ENCODE data around the gene OSBPL6. TPM values are rescaled to one million over a fixed set of nuclear protein-coding genes. Genes with fewer than 3 reads are reported as not detected.

OSBPL6 gene
- total and polyA plus RNA-seq, 9 of the 15 experiments (the other 6 are each of a cell fraction or from before 2014, with no cell fraction given) = 3.4 to 12.7 (median 9.3) TPM

DNA sequence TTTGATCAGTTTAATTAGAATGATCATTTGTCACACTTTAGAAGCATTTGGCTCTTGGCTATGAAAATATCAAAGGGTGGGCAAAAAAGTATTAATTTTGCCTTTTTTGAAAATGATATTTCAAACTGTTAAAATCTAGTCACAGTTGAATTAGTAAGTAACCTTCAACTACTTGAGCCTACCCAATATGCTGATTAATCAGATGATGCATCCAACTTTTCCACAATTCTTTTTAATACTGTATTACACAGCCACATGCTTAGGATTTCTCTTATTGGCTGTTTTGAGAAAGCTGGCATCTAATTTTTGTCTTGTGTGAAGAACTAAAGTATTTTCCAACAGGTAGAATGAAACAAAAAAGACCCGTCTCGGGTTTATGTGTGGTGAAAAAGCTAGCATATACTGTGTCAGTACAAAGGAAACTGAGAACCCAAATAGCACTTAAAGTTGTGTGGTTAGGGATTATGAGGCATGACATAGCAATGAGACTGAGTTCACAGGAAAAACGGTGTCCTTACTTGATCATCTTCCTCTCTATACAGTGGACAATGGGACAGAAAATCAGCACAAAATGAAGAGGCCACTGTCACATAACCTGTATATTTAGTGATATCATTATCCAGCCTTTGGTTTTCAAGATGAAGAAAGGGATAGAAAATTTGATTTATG, 11.7 kb downstream of the OSBPL6 start (continued):
- no peak for TF ChIP-seq MGA (IDR thresholded peaks at IDR 0.05)
- TF ChIP-seq ZNF316 (IDR thresholded peaks at IDR 0.05) = peak; percentile 38; the same call in 1 of the 2 replicates
- peak; percentile 52; the same call in 1 of the 2 replicates for TF ChIP-seq NFE2 (IDR thresholded peaks at IDR 0.05; ENCODE audit: low read depth)
- 0 out of 2 replicates have a peak, but pooled peaks have one; percentile 26 for TF ChIP-seq C11orf30 (IDR thresholded peaks at IDR 0.05; ENCODE audit: low read depth)
- TF ChIP-seq ZNF212 (CRISPR knock-in tag; IDR thresholded peaks at IDR 0.05) = no peak
